HG02798 (cell line): ENCODE results near the gene C16orf74.

Source experiments
- ATAC-seq: cut with Tn5 transposase; IDR thresholded peaks from one replicate; pipeline ENCODE4 v1.9.1; 2021; ENCODE audit warnings: mild to moderate bottlenecking; ENCODE audit not compliant: unreplicated experiment, poor library complexity

Gene C16orf74

GRCh38 chr16:85698935-85699558, 51.8 kb downstream of the C16orf74 start:
- ATAC-seq = no peak

GRCh38 chr16:85698459-85698891, 52.4 kb downstream of the C16orf74 start:
- no peak for ATAC-seq

- ATAC-seq = no peak
Measured at GRCh38 chr16:85697431-85697830, 53.5 kb downstream of the C16orf74 start.

GRCh38 chr16:85696781-85697180, 54.1 kb downstream of the C16orf74 start:
- no peak for ATAC-seq

GRCh38 chr16:85695196-85696128, 55.4 kb downstream of the C16orf74 start:
- ATAC-seq = no peak

GRCh38 chr16:85690469-85691064, 60.3 kb downstream of the C16orf74 start:
- no peak for ATAC-seq

GRCh38 chr16:85689950-85690320, 61.0 kb downstream of the C16orf74 start:
- ATAC-seq = no peak

- no peak for ATAC-seq
Measured at GRCh38 chr16:85689285-85689949, 61.5 kb downstream of the C16orf74 start.

- peak; percentile 99 for ATAC-seq
Measured at GRCh38 chr16:85688586-85689284, 62.2 kb downstream of the C16orf74 start, which contains the start of gene GINS2. Gene GINS2, minus strand, starts transcription at chr16:85688954. Its CDS starts 56 bp downstream, at chr16:85688898.

GRCh38 chr16:85687651-85688471, 63.0 kb downstream of the C16orf74 start:
- no peak for ATAC-seq

- no peak for ATAC-seq
Measured at GRCh38 chr16:85686912-85687591, 63.8 kb downstream of the C16orf74 start.

GRCh38 chr16:85685251-85685650, 65.6 kb downstream of the C16orf74 start:
- ATAC-seq = no peak

- ATAC-seq = no peak
Measured at GRCh38 chr16:85683363-85683762, 67.5 kb downstream of the C16orf74 start.

- no peak for ATAC-seq
Measured at GRCh38 chr16:85682516-85682915, 68.4 kb downstream of the C16orf74 start.

- no peak for ATAC-seq
Measured at GRCh38 chr16:85681255-85681654, 69.6 kb downstream of the C16orf74 start.

- no peak for ATAC-seq
Measured at GRCh38 chr16:85680352-85680944, 70.4 kb downstream of the C16orf74 start.

- no peak for ATAC-seq
Measured at GRCh38 chr16:85679870-85680269, 71.0 kb downstream of the C16orf74 start.

- ATAC-seq = no peak
Measured at GRCh38 chr16:85678821-85679220, 72.1 kb downstream of the C16orf74 start.
